MCF 10A (cell line): ENCODE measurements around the gene GLRA3. TPM values are rescaled to one million over a fixed set of nuclear protein-coding genes. Genes with fewer than 3 reads are reported as not detected.

Source experiments
- BruUV-seq: library from RNA; stranded (reverse); fragments of 400-500 nt; replicated peaks from 2 replicates; lab custom pipeline; 2021; lab: Mats Ljungman, UMichigan
- CTCF ChIA-PET: fragments of 300-600 bp; sonication (Branson Sonifier 250); formaldehyde crosslinking; extraction: SDS; loops from one replicate; lab custom pipeline; 2021; ENCODE audit warnings: antibody characterized with exemption, inconsistent platforms; lab: Yijun Ruan, JAX
- POLR2A ChIA-PET: fragments of 300-600, 350-650 bp; sonication (Branson Sonifier 250); formaldehyde crosslinking; extraction: SDS; loops from one replicate; lab custom pipeline; 2020; ENCODE audit warnings: antibody characterized with exemption, inconsistent platforms; lab: Yijun Ruan, JAX
- DNase-seq: peaks from one replicate; pipeline ENCODE4 v3.0.0-alpha.2; 2018; ENCODE audit not compliant: unreplicated experiment
- H3K27ac Mint-ChIP-seq: one replicate; pipeline ENCODE4 v1.8.0; 2022; ENCODE audit warnings: mild to moderate bottlenecking, low read depth, mixed read lengths; ENCODE audit not compliant: unreplicated experiment
- H3K27me3 Mint-ChIP-seq: one replicate; pipeline ENCODE4 v1.8.0; 2022; ENCODE audit warnings: mixed read lengths; ENCODE audit not compliant: insufficient read depth, unreplicated experiment
- H3K36me3 Mint-ChIP-seq: one replicate; pipeline ENCODE4 v1.8.0; 2022; ENCODE audit warnings: mild to moderate bottlenecking, moderate library complexity, mixed read lengths; ENCODE audit not compliant: insufficient read depth, unreplicated experiment
- H3K4me1 Mint-ChIP-seq: one replicate; pipeline ENCODE4 v1.8.0; 2022; ENCODE audit warnings: mixed read lengths; ENCODE audit not compliant: insufficient read depth, unreplicated experiment
- H3K4me3 Mint-ChIP-seq: one replicate; pipeline ENCODE4 v1.8.0; 2022; ENCODE audit warnings: mild to moderate bottlenecking, moderate library complexity, mixed read lengths; ENCODE audit not compliant: unreplicated experiment
- H3K9me3 Mint-ChIP-seq: one replicate; pipeline ENCODE4 v1.8.0; 2022; ENCODE audit warnings: mixed read lengths; ENCODE audit not compliant: unreplicated experiment
- CTCF ChIP-seq: fragments of 200-600 bp; IDR thresholded peaks from one replicate; pipeline ENCODE4 v1.8.0; 2022; ENCODE audit warnings: antibody characterized with exemption, mild to moderate bottlenecking; ENCODE audit not compliant: unreplicated experiment
- intact Hi-C: fragments of 100-400 bp; cut with micrococcal nuclease; formaldehyde crosslinking; loops from 2 replicates; pipeline ENCODE4 v1.14.1; 2022
- total RNA-seq: library from RNA; stranded (reverse); gene quantifications from 2 replicates; pipeline ENCODE4 v1.2.3, GENCODE V29; 2022

The GLRA3 gene
- total RNA-seq, 1 experiment from 2014 or later = not detected

GRCh38 chr4:174646326-174646725 lies 182.7 kb downstream of the GLRA3 start:
- Mint-ChIP-seq H3K27me3 (no peaks in the 10 kb centered on the region), H3K9me3 (no peaks in the 10 kb centered on the region), H3K27ac (no peak overlapping the region), H3K4me3 (no peak overlapping the region), H3K4me1 (no peaks in the 10 kb centered on the region), H3K36me3 (no peaks in the 10 kb centered on the region)
- no peak for TF ChIP-seq CTCF
- no peak for DNase-seq
- intact Hi-C loops = no loop called here
- ChIA-PET CTCF (interaction anchor here (0.7 to 0.8 kb wide), 2 partner anchors 68 to 276 kb away, joined by 3 read pairs; no protein-coding TSS in a partner anchor), POLR2A (interaction anchor here (0.7 to 1.2 kb wide), 2 partner anchors 259 to 327 kb away, joined by 3 read pairs; no protein-coding TSS in a partner anchor)
- BruUV-seq = no TSS peak

GRCh38 chr4:174640146-174640545 lies 188.9 kb downstream of the GLRA3 start:
- intact Hi-C loops = no loop called here
- CTCF ChIA-PET = interaction anchor here (0.6 kb wide), 1 partner anchor 11 kb away, joined by 3 read pairs; no protein-coding TSS in a partner anchor

GRCh38 chr4:174635732-174636131 lies 193.3 kb downstream of the GLRA3 start:
- BruUV-seq = no TSS peak
- Mint-ChIP-seq H3K9me3 (no peaks in the 10 kb centered on the region), H3K36me3 (no peaks in the 10 kb centered on the region), H3K4me1 (no peaks in the 10 kb centered on the region), H3K27me3 (no peaks in the 10 kb centered on the region), H3K27ac (no peak overlapping the region), H3K4me3 (no peak overlapping the region)
- ChIA-PET POLR2A (no interaction called here), CTCF (interaction anchor here (0.6 to 0.8 kb wide), 2 partner anchors 103 to 277 kb away, joined by 3 to 7 read pairs; no protein-coding TSS in a partner anchor)
- no peak for TF ChIP-seq CTCF
- intact Hi-C loops = loop anchor here (10.0 kb wide), 1 partner anchor 899 kb away; no protein-coding TSS in a partner anchor
- no peak for DNase-seq

More at GRCh38 chr4:174640146-174640545, 188.9 kb downstream of the GLRA3 start:
- no peaks in the 10 kb centered on the region for H3K36me3 Mint-ChIP-seq
- TF ChIP-seq CTCF = no peak
- H3K27me3 Mint-ChIP-seq = no peaks in the 10 kb centered on the region
- H3K4me1 Mint-ChIP-seq = no peaks in the 10 kb centered on the region
- H3K4me3 Mint-ChIP-seq = no peak overlapping the region
- POLR2A ChIA-PET = interaction anchor here (0.6 kb wide), 1 partner anchor 315 kb away, joined by 3 read pairs; no protein-coding TSS in a partner anchor
- no TSS peak for BruUV-seq
- H3K27ac Mint-ChIP-seq = no peak overlapping the region
- no peaks in the 10 kb centered on the region for H3K9me3 Mint-ChIP-seq
- DNase-seq = no peak

GRCh38 chr4:174633399-174633798 lies 195.6 kb downstream of the GLRA3 start:
- H3K27ac Mint-ChIP-seq = no peak overlapping the region
- no peak overlapping the region for H3K4me3 Mint-ChIP-seq
- BruUV-seq = no TSS peak
- no peaks in the 10 kb centered on the region for H3K36me3 Mint-ChIP-seq
- no peak for DNase-seq
- no peaks in the 10 kb centered on the region for H3K9me3 Mint-ChIP-seq
- ChIA-PET CTCF (interaction anchor here (0.6 to 2.4 kb wide), 6 partner anchors 80 to 272 kb away, joined by 3 to 11 read pairs (median 9); no protein-coding TSS in a partner anchor), POLR2A (interaction anchor here (1.5 kb wide), 1 partner anchor 269 kb away, joined by 4 read pairs; no protein-coding TSS in a partner anchor)
- H3K4me1 Mint-ChIP-seq = no peaks in the 10 kb centered on the region
- intact Hi-C loops = loop anchor here (10.0 kb wide), 1 partner anchor 901 kb away; no protein-coding TSS in a partner anchor
- no peaks in the 10 kb centered on the region for H3K27me3 Mint-ChIP-seq
- no peak for TF ChIP-seq CTCF
